Loucy (cell line): ENCODE results near the gene IL2RG.

Source experiments
- CTCF ChIP-seq: fragments of 200-600 bp; sonication (generic); conservative IDR thresholded peaks from 2 replicates; pipeline ENCODE4 v1.5.1; 2014; ENCODE audit warnings: mild to moderate bottlenecking, antibody characterized with exemption, low read length
- EZH2phosphoT487 ChIP-seq: fragments of 200-600 bp; IDR thresholded peaks from 2 replicates; pipeline ENCODE4 v1.6.1; 2018; ENCODE audit warnings: antibody characterized with exemption, mild to moderate bottlenecking, moderate library complexity, borderline replicate concordance

DNA sequence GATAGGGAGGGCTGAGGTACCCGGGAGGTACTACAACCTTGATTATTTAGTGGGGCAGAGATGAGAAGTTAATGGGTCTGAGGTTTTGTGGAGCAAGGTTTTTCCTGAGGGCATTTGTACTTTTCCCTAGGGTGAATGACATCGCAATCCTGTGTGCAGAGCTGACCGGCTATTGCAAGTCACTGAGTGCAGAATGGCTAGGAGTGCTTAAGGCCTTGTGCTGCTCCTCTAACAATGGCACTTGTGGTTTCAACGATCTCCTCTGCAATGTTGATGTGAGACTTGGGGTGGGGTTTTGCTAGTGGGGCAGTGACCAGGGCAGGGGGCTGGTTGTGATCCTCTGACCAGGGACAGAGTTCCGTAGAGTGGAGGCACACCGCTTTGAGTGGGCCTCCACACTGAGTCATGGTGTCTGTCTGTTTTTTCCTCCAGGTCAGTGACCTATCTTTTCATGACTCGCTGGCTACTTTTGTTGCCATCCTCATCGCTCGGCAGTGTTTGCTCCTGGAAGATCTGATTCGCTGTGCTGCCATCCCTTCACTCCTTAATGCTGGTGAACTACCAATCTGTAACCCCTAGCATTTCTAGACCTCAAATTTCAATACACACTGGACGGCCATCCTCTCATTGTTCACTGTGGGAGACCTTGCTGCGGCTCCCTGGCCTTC is 16.9 kb upstream of the IL2RG start:
- TF ChIP-seq CTCF (no peak), EZH2phosphoT487 (no peak)
